Common myeloid progenitor, CD34-positive (primary cell): Measurements from ENCODE around the gene CRTC1.

Experiments
- CTCF ChIA-PET: fragments of 350-600 bp; sonication (Branson Sonifier 250); formaldehyde crosslinking; loops from one replicate; lab custom pipeline; 2021; ENCODE audit warnings: antibody characterized with exemption; lab: Charles Lee
- POLR2A ChIA-PET: fragments of 350-600 bp; sonication (Branson Sonifier 250); formaldehyde crosslinking; loops from one replicate; lab custom pipeline; 2021; ENCODE audit warnings: antibody characterized with exemption; lab: Charles Lee
- DNase-seq, 3 donors: peaks; one replicate each; pipeline versions ENCODE4 v3.0.0 to v3.0.0-alpha.2; 2013
- H3K27ac ChIP-seq, 2 experiments: 1 replicate in 1 of 2; 2 replicates in 1 of 2; pipeline ENCODE4 v1.7.0; 2013; ENCODE audit warnings: inconsistent platforms in 2 of 2, low read length in 2 of 2, mild to moderate bottlenecking in 2 of 2, low read depth in 1 of 2, moderate library complexity in 1 of 2; ENCODE audit not compliant: severe bottlenecking in 2 of 2, insufficient read depth in 1 of 2, poor library complexity in 1 of 2
- H3K27me3 ChIP-seq, 5 experiments: replicated peaks in 2 of 5; 1 replicate in 3 of 5; 2 replicates in 2 of 5; pipeline versions ENCODE4 v1.6.1 to v1.7.0; 2013; ENCODE audit warnings: low read length in 4 of 5, mild to moderate bottlenecking in 2 of 5, moderate library complexity in 2 of 5, inconsistent platforms in 1 of 5; ENCODE audit not compliant: insufficient read depth in 5 of 5, control insufficient read depth in 4 of 5
- H3K36me3 ChIP-seq, 4 experiments: 1 replicate in 2 of 4; 2 replicates in 2 of 4; pipeline versions ENCODE4 v1.6.1 to v1.7.0; 2013; ENCODE audit warnings: low read length in 3 of 4, control low read depth in 1 of 4, mild to moderate bottlenecking in 1 of 4; ENCODE audit not compliant: control insufficient read depth in 4 of 4, insufficient read depth in 4 of 4
- H3K4me1 ChIP-seq, 4 experiments: 1 replicate in 3 of 4; 2 replicates in 1 of 4; pipeline versions ENCODE4 v1.6.1 to v1.7.1; 2013; ENCODE audit warnings: low read length in 3 of 4, mild to moderate bottlenecking in 3 of 4, control low read depth in 1 of 4, inconsistent platforms in 1 of 4, moderate library complexity in 1 of 4; ENCODE audit not compliant: control insufficient read depth in 4 of 4, insufficient read depth in 4 of 4; ENCODE audit errors: control extremely low read depth in 1 of 4
- H3K4me3 ChIP-seq, 7 experiments: 1 replicate in 4 of 7; 2 replicates in 3 of 7; pipeline versions ENCODE4 v1.5.1 to v1.7.0; 2013; ENCODE audit warnings: mild to moderate bottlenecking in 7 of 7, low read length in 6 of 7, moderate library complexity in 6 of 7, inconsistent platforms in 2 of 7, low read depth in 2 of 7, control low read depth in 1 of 7; ENCODE audit not compliant: insufficient read depth in 4 of 7, control insufficient read depth in 1 of 7; ENCODE audit errors: extremely low read depth in 1 of 7
- H3K9me3 ChIP-seq, 5 experiments: 1 replicate in 4 of 5; 2 replicates in 1 of 5; pipeline versions ENCODE4 v1.6.1 to v1.7.1; 2013; ENCODE audit warnings: low read length in 4 of 5, mild to moderate bottlenecking in 2 of 5, inconsistent platforms in 1 of 5, low read depth in 1 of 5, moderate library complexity in 1 of 5; ENCODE audit not compliant: control insufficient read depth in 4 of 5, insufficient read depth in 2 of 5; ENCODE audit errors: control extremely low read depth in 1 of 5
- WGBS: methylation state at CpG from one replicate; pipeline ENCODE4 v1.1.5; 2013; ENCODE audit not compliant: insufficient coverage; 5-methylcytosine and 5-hydroxymethylcytosine counted together

The CRTC1 gene

DNA sequence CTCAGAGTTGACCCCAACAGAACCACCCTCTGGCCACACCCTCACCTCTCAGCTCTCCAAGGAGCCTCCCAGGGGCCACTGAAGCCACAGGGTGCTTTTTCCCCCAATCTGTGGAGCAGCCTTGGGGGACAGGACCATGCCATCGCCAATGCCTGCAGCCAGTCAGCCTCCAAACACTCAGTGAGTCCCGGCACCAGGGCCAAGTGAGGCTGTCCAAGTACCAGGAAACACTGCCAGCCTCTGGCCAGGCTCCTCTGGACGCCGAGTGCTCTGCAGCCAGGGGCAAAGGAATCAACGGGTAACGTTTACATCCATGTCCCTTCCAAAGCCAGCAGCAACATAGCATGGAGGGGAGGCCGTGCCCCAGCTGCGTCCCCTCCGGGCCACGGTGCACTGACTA, 117.2 kb downstream of the CRTC1 start:
- Histone ChIP-seq H3K36me3 (no peaks in the 10 kb centered on the region), H3K27me3 (peaks cover 0 to 49% (median 23%) of the 10 kb centered on the region in 5 experiments), H3K4me1 (peaks cover 0 to 1% (median 0%) of the 10 kb centered on the region in 4 experiments), H3K27ac (no peak overlapping the region), H3K4me3 (no peak overlapping the region), H3K9me3 (no peaks in the 10 kb centered on the region)
- ChIA-PET CTCF (interaction anchor here (1.1 kb wide), 1 partner anchor 14 kb away, joined by 3 read pairs; no protein-coding TSS in a partner anchor), POLR2A (no interaction called here)
- WGBS, result 85% methylated on average over 8 of the region's 10 CpGs
- no peak for DNase-seq

DNA sequence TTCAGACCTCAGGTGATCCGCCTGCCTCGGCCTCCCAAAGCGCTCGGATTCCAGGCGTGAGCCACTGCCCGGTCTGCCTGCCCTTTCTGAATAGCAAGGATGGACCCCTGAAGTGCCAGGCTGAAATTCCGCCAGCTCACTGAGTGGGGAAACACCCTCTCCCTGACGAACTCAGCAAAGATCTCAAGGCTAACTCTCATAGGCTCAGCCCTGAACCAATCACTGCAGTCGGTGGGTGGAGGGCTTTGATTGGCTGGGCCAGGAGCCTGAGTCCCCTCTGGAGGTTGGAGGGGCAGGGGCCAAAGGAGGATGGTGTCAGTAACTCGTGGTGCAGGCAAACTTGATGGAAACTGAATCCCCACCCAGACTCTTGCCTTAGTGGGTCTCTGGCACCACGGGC, 118.9 kb downstream of the CRTC1 start:
- Histone ChIP-seq H3K36me3 (no peaks in the 10 kb centered on the region), H3K27ac (no peak overlapping the region), H3K4me1 (no peaks in the 10 kb centered on the region), H3K4me3 (no peak overlapping the region), H3K9me3 (no peaks in the 10 kb centered on the region), H3K27me3 (peaks cover 0 to 35% (median 15%) of the 10 kb centered on the region in 5 experiments)
- ChIA-PET POLR2A (no interaction called here), CTCF (interaction anchor here (2.3 kb wide), 1 partner anchor 45 kb away, joined by 5 read pairs; no protein-coding TSS in a partner anchor)
- 85% methylated on average over 11 of the region's 11 CpGs for WGBS
- DNase-seq, result no peak

DNA sequence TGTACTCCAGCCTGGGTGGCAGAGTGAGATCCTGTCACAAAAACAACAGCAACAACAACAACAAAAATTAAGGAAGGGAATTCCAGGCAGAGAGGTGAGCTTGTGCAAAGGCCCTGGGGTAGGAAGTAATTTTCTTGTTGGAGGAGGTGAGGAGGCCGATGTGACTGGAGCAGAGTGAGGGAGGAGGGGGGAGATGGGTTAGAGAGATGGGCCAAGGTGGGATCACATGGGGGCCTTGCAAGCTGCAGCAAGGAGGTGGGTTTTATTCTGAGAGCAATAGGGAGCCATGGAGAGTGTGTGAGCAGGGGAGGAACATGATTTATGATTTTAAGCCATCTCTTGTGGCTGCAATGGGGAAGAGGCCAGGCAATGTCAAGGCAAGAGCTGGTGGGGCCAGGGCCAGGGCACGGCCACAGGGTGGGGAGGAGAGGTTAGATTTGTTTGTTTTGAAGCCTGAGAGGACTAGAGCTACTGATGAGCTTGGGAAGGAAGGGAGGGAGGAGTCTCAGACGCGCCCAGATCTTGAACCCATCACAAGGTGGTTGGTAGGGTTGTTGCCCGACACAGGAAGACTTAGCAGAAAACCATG, 120.2 kb downstream of the CRTC1 start:
- 96% methylated on average over 3 of the region's 5 CpGs for WGBS
- no peak overlapping the region for H3K27ac ChIP-seq
- DNase-seq, result no peak
- no peaks in the 10 kb centered on the region for H3K9me3 ChIP-seq
- no peak overlapping the region for H3K4me3 ChIP-seq
- CTCF ChIA-PET, result interaction anchor here (2.3 kb wide), 1 partner anchor 44 kb away, joined by 5 read pairs; no protein-coding TSS in a partner anchor
- POLR2A ChIA-PET, result no interaction called here
- peaks cover 0 to 22% (median 9%) of the 10 kb centered on the region in 5 experiments for H3K27me3 ChIP-seq
- H3K36me3 ChIP-seq, result no peaks in the 10 kb centered on the region
- H3K4me1 ChIP-seq, result no peaks in the 10 kb centered on the region

DNA sequence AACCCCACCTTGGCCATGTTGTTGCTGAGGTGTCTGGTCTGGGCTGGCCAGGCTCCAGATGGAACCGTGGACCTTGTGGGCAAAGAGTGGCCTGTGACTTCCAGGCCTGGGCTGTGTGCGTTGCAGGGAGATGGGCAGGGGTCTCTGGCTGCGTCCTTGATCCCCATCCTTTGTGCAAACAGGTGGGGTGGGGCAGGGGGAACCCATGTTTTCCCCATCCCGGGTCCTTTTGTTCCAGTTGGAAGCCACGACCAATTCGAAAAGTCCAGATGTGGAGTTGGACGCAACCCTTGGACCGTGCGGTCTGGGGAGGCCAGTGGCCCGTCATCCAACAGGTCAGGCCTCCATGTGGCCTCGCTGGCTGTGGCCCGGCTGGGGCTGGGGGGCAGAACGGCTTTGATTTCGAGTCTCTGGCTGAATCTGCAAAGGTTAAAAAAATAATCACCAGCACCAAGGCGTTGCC, 120.7 kb downstream of the CRTC1 start:
- H3K4me1 ChIP-seq, result peaks cover 0 to 2% (median 0%) of the 10 kb centered on the region in 4 experiments
- POLR2A ChIA-PET, result no interaction called here
- CTCF ChIA-PET, result interaction anchor here (2.3 kb wide), 1 partner anchor 43 kb away, joined by 5 read pairs; no protein-coding TSS in a partner anchor
- H3K4me3 ChIP-seq, result no peak overlapping the region
- H3K9me3 ChIP-seq, result no peaks in the 10 kb centered on the region
- DNase-seq, result no peak
- H3K27ac ChIP-seq, result no peak overlapping the region
- WGBS, result 99% methylated on average over 14 of the region's 15 CpGs
- H3K27me3 ChIP-seq, result peaks cover 0 to 18% (median 4%) of the 10 kb centered on the region in 5 experiments
- no peaks in the 10 kb centered on the region for H3K36me3 ChIP-seq

DNA sequence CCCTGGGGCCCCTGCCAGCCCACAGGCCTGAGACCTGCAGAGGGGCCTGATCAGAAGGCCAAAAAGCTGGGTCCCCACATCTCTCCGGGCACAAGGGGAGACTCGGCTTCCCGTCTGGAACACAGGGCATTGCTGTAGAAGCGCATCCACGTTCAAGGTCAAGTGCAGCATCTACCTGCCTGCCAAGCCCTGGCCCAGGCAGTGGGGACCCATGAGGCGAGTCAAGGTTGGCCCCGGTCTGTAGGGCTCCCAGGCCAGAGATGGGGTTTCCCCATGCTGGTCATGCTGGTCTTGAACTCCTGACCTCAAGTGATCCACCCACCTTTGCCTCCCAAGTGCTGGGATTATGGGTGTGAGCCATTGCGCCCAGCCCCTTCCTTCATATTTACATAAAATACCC, 121.2 kb downstream of the CRTC1 start:
- Histone ChIP-seq H3K4me3 (no peak overlapping the region), H3K36me3 (no peaks in the 10 kb centered on the region), H3K27me3 (peaks cover 0 to 15% (median 4%) of the 10 kb centered on the region in 5 experiments), H3K9me3 (no peaks in the 10 kb centered on the region), H3K27ac (no peak overlapping the region), H3K4me1 (peaks cover 0 to 6% (median 1%) of the 10 kb centered on the region in 4 experiments)
- WGBS, result 98% methylated on average over 8 of the region's 8 CpGs
- POLR2A ChIA-PET, result no interaction called here
- CTCF ChIA-PET, result no interaction called here
- DNase-seq, result no peak

DNA sequence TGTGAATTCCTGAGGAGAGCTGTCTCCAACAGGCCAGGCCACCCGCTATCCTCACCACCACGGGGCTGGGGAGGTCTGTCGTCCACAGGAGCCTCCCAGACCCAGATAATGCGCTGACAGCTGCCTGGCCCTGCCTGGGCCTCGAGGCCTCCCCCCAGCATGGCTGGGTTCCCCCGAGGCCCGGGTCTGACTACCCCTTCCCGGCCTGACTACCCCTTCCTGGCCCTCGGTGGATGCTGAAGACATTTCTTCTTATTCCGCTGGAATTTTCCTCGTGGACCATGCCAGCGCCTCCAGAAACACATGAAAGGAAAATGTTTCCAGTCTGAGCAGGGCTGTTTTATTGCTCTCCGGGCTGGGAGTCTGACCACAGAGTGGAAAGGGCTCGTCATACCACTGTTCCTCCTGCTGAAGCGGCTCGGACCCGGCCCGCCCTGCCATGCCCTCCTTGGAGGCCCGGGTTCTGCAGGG, 124.4 kb downstream of the CRTC1 start:
- Histone ChIP-seq H3K27me3 (peaks cover 0 to 3% (median 0%) of the 10 kb centered on the region in 5 experiments), H3K27ac (no peak overlapping the region), H3K4me1 (peaks cover 0 to 7% (median 1%) of the 10 kb centered on the region in 4 experiments), H3K36me3 (no peaks in the 10 kb centered on the region), H3K4me3 (no peak overlapping the region), H3K9me3 (no peaks in the 10 kb centered on the region)
- no peak for DNase-seq
- 92% methylated on average over 18 of the region's 19 CpGs for WGBS
- ChIA-PET POLR2A (no interaction called here), CTCF (no interaction called here)
